H9 (cell line): ENCODE data around the gene GRB14. TPM values are rescaled to one million over a fixed set of nuclear protein-coding genes. Genes with fewer than 3 reads are reported as not detected.
A peak's percentile ranks its signal among the peaks of the same experiment; 100 is the strongest.

Experiments used
- DNase-seq: peaks from one replicate; pipeline ENCODE4 v3.0.0-alpha.2; 2017
- H2AFZ ChIP-seq: one replicate; pipeline ENCODE4 v1.6.1; 2013; ENCODE audit warnings: mild to moderate bottlenecking, low read length, control low read depth, moderate library complexity
- H2AK5ac ChIP-seq: 2 replicates; pipeline ENCODE4 v1.6.1; 2013; ENCODE audit warnings: low read length, control low read depth, mixed read lengths; ENCODE audit not compliant: insufficient read length
- H2BK120ac ChIP-seq: one replicate; pipeline ENCODE4 v1.6.1; 2013; ENCODE audit warnings: low read depth, mild to moderate bottlenecking, low read length, control low read depth, inconsistent platforms; ENCODE audit not compliant: poor library complexity, severe bottlenecking
- H2BK12ac ChIP-seq: 2 replicates; pipeline ENCODE4 v1.6.1; 2013; ENCODE audit warnings: low read length, control low read depth, mixed read lengths, low read depth; ENCODE audit not compliant: insufficient read length
- H2BK15ac ChIP-seq: 2 replicates; pipeline ENCODE4 v1.6.1; 2013; ENCODE audit warnings: low read depth, low read length, control low read depth
- H2BK20ac ChIP-seq: one replicate; pipeline ENCODE4 v1.6.1; 2013; ENCODE audit warnings: low read depth, mild to moderate bottlenecking, low read length, control low read depth, inconsistent platforms; ENCODE audit not compliant: poor library complexity, severe bottlenecking
- H2BK5ac ChIP-seq: 2 replicates; pipeline ENCODE4 v1.6.1; 2013; ENCODE audit warnings: low read length, control low read depth, mixed read lengths; ENCODE audit not compliant: insufficient read length
- H3K14ac ChIP-seq: 2 replicates; pipeline ENCODE4 v1.6.1; 2013; ENCODE audit warnings: low read length, control low read depth; ENCODE audit not compliant: insufficient read depth
- H3K18ac ChIP-seq: 2 replicates; pipeline ENCODE4 v1.6.1; 2013; ENCODE audit warnings: low read depth, mild to moderate bottlenecking, mixed read lengths, low read length, control low read depth; ENCODE audit not compliant: insufficient read length
- H3K23ac ChIP-seq: 2 replicates; pipeline ENCODE4 v1.6.1; 2013; ENCODE audit warnings: low read length, control low read depth, mixed read lengths, low read depth; ENCODE audit not compliant: insufficient read length
- H3K23me2 ChIP-seq: 2 replicates; pipeline ENCODE4 v1.6.1; 2013; ENCODE audit warnings: low read depth, mild to moderate bottlenecking, mixed read lengths, low read length, control low read depth; ENCODE audit not compliant: insufficient read length, poor library complexity, severe bottlenecking
- H3K27ac ChIP-seq: 2 replicates; pipeline ENCODE4 v1.5.1; 2013; ENCODE audit warnings: low read length, control low read depth, mixed read lengths, low read depth; ENCODE audit not compliant: insufficient read length
- H3K27me3 ChIP-seq: 2 replicates; pipeline ENCODE4 v1.6.1; 2013; ENCODE audit warnings: low read length, control low read depth, inconsistent platforms; ENCODE audit not compliant: insufficient read depth
- H3K4ac ChIP-seq: 2 replicates; pipeline ENCODE4 v1.6.1; 2013; ENCODE audit warnings: low read depth, mild to moderate bottlenecking, control low read depth, inconsistent platforms, low read length, moderate library complexity
- H3K4me1 ChIP-seq: 2 replicates; pipeline ENCODE4 v1.6.1; 2013; ENCODE audit warnings: low read length, control low read depth, inconsistent platforms; ENCODE audit not compliant: insufficient read depth
- H3K4me2 ChIP-seq: 2 replicates; pipeline ENCODE4 v1.6.1; 2013; ENCODE audit warnings: low read length, control low read depth, mixed read lengths; ENCODE audit not compliant: insufficient read length, insufficient read depth
- H3K56ac ChIP-seq: 2 replicates; pipeline ENCODE4 v1.6.1; 2013; ENCODE audit warnings: low read depth, mild to moderate bottlenecking, mixed read lengths, low read length, control low read depth; ENCODE audit not compliant: insufficient read length
- H3K79me1 ChIP-seq: 2 replicates; pipeline ENCODE4 v1.6.1; 2013; ENCODE audit warnings: low read depth, mild to moderate bottlenecking, moderate library complexity, low read length, control low read depth, inconsistent platforms; ENCODE audit not compliant: insufficient read depth, poor library complexity, severe bottlenecking
- H3K79me2 ChIP-seq: 2 replicates; pipeline ENCODE4 v1.6.1; 2013; ENCODE audit warnings: low read length, control low read depth, inconsistent platforms; ENCODE audit not compliant: insufficient read depth
- H3K9ac ChIP-seq: 2 replicates; pipeline ENCODE4 v1.6.1; 2013; ENCODE audit warnings: low read length, control low read depth, mixed read lengths; ENCODE audit not compliant: insufficient read length; ENCODE audit errors: extremely low read depth
- H3K9me3 ChIP-seq: one replicate; pipeline ENCODE4 v1.6.1; 2013; ENCODE audit warnings: low read depth, low read length, inconsistent platforms; ENCODE audit not compliant: control insufficient read depth
- H3T11ph ChIP-seq: one replicate; pipeline ENCODE4 v1.6.1; 2013; ENCODE audit warnings: mild to moderate bottlenecking, low read length, control low read depth, inconsistent platforms
- H4K20me1 ChIP-seq: one replicate; pipeline ENCODE4 v1.6.1; 2013; ENCODE audit not compliant: control insufficient read depth, insufficient read length, insufficient read depth
- H4K5ac ChIP-seq: 2 replicates; pipeline ENCODE4 v1.6.1; 2013; ENCODE audit warnings: low read depth, mild to moderate bottlenecking, mixed read lengths, low read length, control low read depth; ENCODE audit not compliant: insufficient read length
- H4K8ac ChIP-seq: replicated peaks from 2 replicates; pipeline ENCODE4 v1.6.1; 2013; ENCODE audit warnings: low read length, control low read depth, mixed read lengths, low read depth; ENCODE audit not compliant: insufficient read length
- H4K91ac ChIP-seq: 2 replicates; pipeline ENCODE4 v1.6.1; 2013; ENCODE audit warnings: low read depth, mild to moderate bottlenecking, moderate library complexity, mixed read lengths, low read length, control low read depth; ENCODE audit not compliant: insufficient read length
- H3K27ac Mint-ChIP-seq, 3 experiments: 2 replicates in 2 of 3; 3 replicates in 1 of 3; pipeline ENCODE4 v1.8.0; 2020 to 2021; ENCODE audit warnings: mixed read lengths in 3 of 3, mild to moderate bottlenecking in 1 of 3, moderate library complexity in 1 of 3
- H3K27me3 Mint-ChIP-seq: 2 replicates; pipeline ENCODE4 v1.8.0; 2021; ENCODE audit warnings: low read depth, mild to moderate bottlenecking, moderate library complexity, mixed read lengths
- H3K36me3 Mint-ChIP-seq, 3 experiments: 2 replicates in 2 of 3; 3 replicates in 1 of 3; pipeline ENCODE4 v1.8.0; 2020 to 2021; ENCODE audit warnings: low read depth in 3 of 3, mixed read lengths in 3 of 3; ENCODE audit not compliant: insufficient read depth in 1 of 3
- H3K4me1 Mint-ChIP-seq, 2 experiments: 2 replicates each; pipeline ENCODE4 v1.8.0; 2020; ENCODE audit warnings: mixed read lengths in 2 of 2
- H3K4me3 Mint-ChIP-seq, 2 experiments: 2 replicates in 1 of 2; 3 replicates in 1 of 2; pipeline ENCODE4 v1.8.0; 2020 to 2021; ENCODE audit warnings: mild to moderate bottlenecking in 2 of 2, mixed read lengths in 2 of 2, moderate library complexity in 1 of 2
- H3K9me3 Mint-ChIP-seq, 2 experiments: 2 replicates in 1 of 2; 3 replicates in 1 of 2; pipeline ENCODE4 v1.8.0; 2020; ENCODE audit warnings: mild to moderate bottlenecking in 2 of 2, mixed read lengths in 2 of 2, moderate library complexity in 1 of 2
- CTCF ChIP-seq: fragments of 200-600 bp; sonication (generic); conservative IDR thresholded peaks from 3 replicates; pipeline ENCODE4 v1.8.0; 2021; ENCODE audit warnings: antibody characterized with exemption, mild to moderate bottlenecking
- whole genome bisulfite sequencing: extraction: QIAGEN DNeasy Blood & Tissue Kit; methylation state at CpG from one replicate; pipeline ENCODE4 v1.1.7; 2013; ENCODE audit warnings: missing lambda C conversion rate, low lambda C conversion rate, mixed read lengths; ENCODE audit not compliant: insufficient read length; ENCODE audit errors: extremely low coverage; 5-methylcytosine and 5-hydroxymethylcytosine counted together
- total RNA-seq: library from RNA; stranded (reverse); gene quantifications from 2 replicates; pipeline ENCODE4 v1.2.1, GENCODE V29; 2021

The GRB14 gene
- total RNA-seq, 1 experiment from 2014 or later = 7.6 TPM

- H3K9ac ChIP-seq = no peak overlapping the region
- H3K23me2 ChIP-seq = no peaks in the 10 kb centered on the region
- no peak for TF ChIP-seq CTCF
- no peak overlapping the region for H4K8ac ChIP-seq
- no peak overlapping the region for H3K23ac ChIP-seq
- H2AK5ac ChIP-seq = no peak overlapping the region
- H3T11ph ChIP-seq = peak overlapping the region; percentile 29
- no peaks in the 10 kb centered on the region for H4K20me1 ChIP-seq
- H2BK120ac ChIP-seq = no peak overlapping the region
- H3K14ac ChIP-seq = no peak overlapping the region
- H3K27ac ChIP-seq = peak overlapping the region; percentile 5
- no peak overlapping the region for H4K91ac ChIP-seq
- H3K4ac ChIP-seq = no peak overlapping the region
- Mint-ChIP-seq H3K27me3 (no peaks in the 10 kb centered on the region), H3K4me1 (peaks cover 25 to 33% of the 10 kb centered on the region in 2 experiments), H3K9me3 (no peaks in the 10 kb centered on the region), H3K4me3 (no peak overlapping the region), H3K36me3 (no peaks in the 10 kb centered on the region; a peak in 1 of 7 replicates), H3K27ac (peak overlapping the region in 2 of 3 experiments; percentile 47 to 91; a peak in 3 of 7 replicates)
- no peak overlapping the region for H3K56ac ChIP-seq
- H3K4me2 ChIP-seq = no peak overlapping the region
- H3K4me1 ChIP-seq = peaks cover 5% of the 10 kb centered on the region
- no peaks in the 10 kb centered on the region; the same call in 1 of the 2 replicates for H3K79me2 ChIP-seq
- H3K9me3 ChIP-seq = no peaks in the 10 kb centered on the region
- WGBS = no CpG with 5 or more reads among the region's 2 CpGs
- no peaks in the 10 kb centered on the region for H3K27me3 ChIP-seq
- no peak overlapping the region for H2BK5ac ChIP-seq
- H2BK20ac ChIP-seq = no peak overlapping the region
- H3K18ac ChIP-seq = no peak overlapping the region
- H4K5ac ChIP-seq = no peak overlapping the region
- H3K79me1 ChIP-seq = no peaks in the 10 kb centered on the region
- H2AFZ ChIP-seq = no peak overlapping the region
- DNase-seq = peak; percentile 74
- H2BK12ac ChIP-seq = no peak overlapping the region
- no peak overlapping the region for H2BK15ac ChIP-seq
Observed at GRCh38 chr2:164458792-164459191, 162.5 kb downstream of the GRB14 start.
